ENCODE measurements around the gene CTNND2.

- TF ChIP-seq ZNF232 (CRISPR knock-in tag; IDR thresholded peaks at IDR 0.05) (no peak), CREB5 (CRISPR knock-in tag; IDR thresholded peaks at IDR 0.05) (no peak)
These were observed 389.4 kb downstream of the CTNND2 start for GRCh38 chr5:11514705-11515432.

All from K562 (cell line).